BE2C (cell line): Measurements from ENCODE around the gene ARIH2.

Source experiments
- DNase-seq: peaks from one replicate; pipeline ENCODE4 v3.0.0-alpha.2; 2020
- H3K27me3 ChIP-seq: fragments of 250-450 bp; sonication (Bioruptor Pico); 2 replicates; pipeline ENCODE4 v1.5.1; 2020; ENCODE audit warnings: mild to moderate bottlenecking
- H3K36me3 ChIP-seq: fragments of 250-450 bp; sonication (Bioruptor Pico); 2 replicates; pipeline ENCODE4 v1.5.1; 2020; ENCODE audit warnings: mild to moderate bottlenecking
- H3K4me1 ChIP-seq: fragments of 250-450 bp; sonication (Bioruptor Pico); 2 replicates; pipeline ENCODE4 v1.5.1; 2020
- H3K4me3 ChIP-seq: 2 replicates; pipeline ENCODE4 v1.5.1; 2011; ENCODE audit warnings: low read depth, low read length
- H3K9me3 ChIP-seq: fragments of 250-450 bp; sonication (Bioruptor Pico); 2 replicates; pipeline ENCODE4 v1.5.1; 2020
- CTCF ChIP-seq: IDR thresholded peaks from 2 replicates; pipeline ENCODE4 v1.5.1; 2012; ENCODE audit warnings: mild to moderate bottlenecking, low read depth, low read length

The ARIH2 gene

DNA sequence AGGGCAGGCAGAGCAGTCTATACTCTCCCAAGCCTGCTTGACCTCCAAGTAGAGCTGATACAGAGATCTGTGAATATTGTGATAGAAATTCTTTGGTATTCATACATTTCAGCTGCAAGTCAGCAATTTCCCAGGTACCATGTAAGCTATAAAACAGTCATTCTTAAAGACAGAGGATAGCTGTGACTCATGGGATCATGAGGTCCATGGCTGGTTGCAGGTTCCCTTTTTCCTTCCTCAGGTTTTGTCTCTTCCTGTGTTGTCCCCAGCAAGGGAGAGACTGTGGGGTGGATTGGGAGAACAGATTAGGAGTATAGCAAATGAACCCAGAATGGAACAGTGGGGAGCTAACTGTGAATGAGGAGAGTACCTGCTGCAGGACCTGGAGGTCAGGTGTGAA, 66.0 kb downstream of the ARIH2 start:
- H3K36me3 ChIP-seq = peaks cover 15% of the 10 kb centered on the region
- no peaks in the 10 kb centered on the region for H3K4me1 ChIP-seq
- no peaks in the 10 kb centered on the region for H3K27me3 ChIP-seq
- no peak for TF ChIP-seq CTCF
- no peaks in the 10 kb centered on the region for H3K9me3 ChIP-seq
- no peak for DNase-seq
- no peak overlapping the region for H3K4me3 ChIP-seq

- DNase-seq = no peak
- H3K9me3 ChIP-seq = no peaks in the 10 kb centered on the region
- no peaks in the 10 kb centered on the region for H3K27me3 ChIP-seq
- no peak for TF ChIP-seq CTCF
- no peak overlapping the region for H3K4me3 ChIP-seq
- H3K36me3 ChIP-seq = peaks cover 10% of the 10 kb centered on the region
- no peaks in the 10 kb centered on the region for H3K4me1 ChIP-seq
Measured at GRCh38 chr3:48985831-48986376, 67.3 kb downstream of the ARIH2 start.

DNA sequence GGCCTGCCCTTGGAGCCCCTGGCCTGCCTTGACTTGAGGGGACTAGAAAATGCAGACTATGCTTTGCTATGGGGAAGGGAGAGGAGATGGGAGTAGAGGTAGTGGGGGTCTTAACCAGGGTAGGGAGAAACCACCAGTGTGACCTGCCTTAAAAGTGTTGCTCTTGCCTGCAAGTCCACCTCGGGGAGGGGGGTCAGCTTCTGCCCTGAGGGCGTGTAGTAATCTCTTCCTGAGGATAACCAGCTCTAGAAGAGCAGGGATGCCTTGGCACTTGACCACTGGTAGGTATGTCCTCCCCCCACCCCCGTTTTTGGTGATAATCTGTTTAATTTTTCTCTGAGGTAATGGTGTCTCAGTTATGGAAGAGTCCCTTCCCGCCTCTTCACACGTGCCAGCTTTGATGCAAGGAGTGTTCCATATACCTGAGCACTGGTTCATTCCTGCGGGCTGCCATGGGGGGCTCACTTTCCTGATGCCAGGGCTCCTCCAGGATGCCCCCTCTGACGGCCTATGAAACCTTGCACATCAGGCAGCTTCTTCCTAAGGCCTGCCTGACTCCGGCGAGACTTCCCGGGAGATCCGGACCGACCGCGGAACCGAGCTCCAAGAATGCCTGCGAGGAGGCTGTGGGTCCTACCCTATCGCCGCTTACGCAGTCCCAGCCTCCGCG, 70.6 kb downstream of the ARIH2 start:
- no peak for TF ChIP-seq CTCF
- no peaks in the 10 kb centered on the region for H3K9me3 ChIP-seq
- H3K4me3 ChIP-seq = peak overlapping the region; percentile 71
- no peaks in the 10 kb centered on the region for H3K27me3 ChIP-seq
- DNase-seq = peak; percentile 12
- H3K36me3 ChIP-seq = peaks cover 3% of the 10 kb centered on the region; the same call in 1 of the 2 replicates
- no peaks in the 10 kb centered on the region for H3K4me1 ChIP-seq

- peak within 1 kb of the TSS; percentile 71 for H3K4me3 ChIP-seq
- DNase-seq = peak; percentile 69
- TF ChIP-seq CTCF = 0 out of 2 replicates have a peak, but pooled peaks have one; percentile 3
- H3K36me3 ChIP-seq = no peaks in the 10 kb centered on the region
- no peaks in the 10 kb centered on the region for H3K4me1 ChIP-seq
- H3K27me3 ChIP-seq = no peaks in the 10 kb centered on the region
- H3K9me3 ChIP-seq = no peaks in the 10 kb centered on the region
Measured at GRCh38 chr3:48989796-48990635, 71.4 kb downstream of the ARIH2 start, which contains the start of gene P4HTM. Gene P4HTM, plus strand, starts transcription at chr3:48990241. Its CDS starts 16 bp downstream, at chr3:48990257.

DNA sequence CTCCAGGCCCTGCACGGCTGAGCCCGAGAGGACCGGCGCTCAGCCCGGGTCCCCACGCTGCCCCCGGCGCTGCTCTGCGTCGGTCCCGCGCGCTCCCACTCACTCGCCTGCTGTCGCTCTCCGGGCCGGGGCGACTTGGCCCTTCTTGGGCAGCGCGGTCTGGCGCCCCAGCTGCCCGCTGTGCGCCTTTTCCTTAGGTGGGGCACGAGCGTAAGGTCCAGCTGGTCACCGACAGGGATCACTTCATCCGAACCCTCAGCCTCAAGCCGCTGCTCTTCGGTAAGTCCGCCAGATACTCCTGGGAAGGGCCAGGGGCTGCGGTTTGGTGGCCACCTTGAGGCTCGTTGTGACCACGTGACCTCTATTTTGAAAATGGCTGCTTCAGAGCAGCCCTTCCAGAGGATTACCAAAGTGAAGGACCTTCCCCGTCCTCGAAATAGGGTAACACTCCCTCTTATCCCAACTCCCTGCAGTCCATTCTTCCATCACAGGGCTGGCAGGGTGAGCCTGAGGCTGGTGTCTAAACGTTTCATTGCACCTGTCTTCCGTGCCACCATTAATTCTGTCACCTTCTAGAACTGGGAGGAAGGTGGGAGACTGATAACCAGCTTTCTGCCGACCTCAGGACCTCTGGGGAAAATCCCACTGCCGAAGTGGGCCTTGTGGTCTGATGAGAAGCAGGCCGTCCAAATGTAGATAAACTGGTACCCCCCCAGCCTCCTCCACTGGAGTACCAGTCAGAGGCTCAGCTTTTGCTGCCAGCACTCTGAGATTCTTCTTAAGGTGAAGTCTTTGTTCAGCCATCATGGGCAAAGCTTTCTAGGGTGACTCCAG, 72.2 kb downstream of the ARIH2 start:
- Histone ChIP-seq H3K9me3 (no peaks in the 10 kb centered on the region), H3K36me3 (no peaks in the 10 kb centered on the region), H3K27me3 (no peaks in the 10 kb centered on the region), H3K4me3 (peak overlapping the region; percentile 71), H3K4me1 (no peaks in the 10 kb centered on the region)
- TF ChIP-seq CTCF = no peak
- peak; percentile 41 for DNase-seq
